ENCODE measurements around the gene WRAP53. TPM values are rescaled to one million over a fixed set of nuclear protein-coding genes. Genes with fewer than 3 reads are reported as not detected.

The WRAP53 gene
- total and polyA plus RNA-seq, 3 donors from 2014 or later, result 10.5 to 12.0 (median 11.3) TPM

DNA sequence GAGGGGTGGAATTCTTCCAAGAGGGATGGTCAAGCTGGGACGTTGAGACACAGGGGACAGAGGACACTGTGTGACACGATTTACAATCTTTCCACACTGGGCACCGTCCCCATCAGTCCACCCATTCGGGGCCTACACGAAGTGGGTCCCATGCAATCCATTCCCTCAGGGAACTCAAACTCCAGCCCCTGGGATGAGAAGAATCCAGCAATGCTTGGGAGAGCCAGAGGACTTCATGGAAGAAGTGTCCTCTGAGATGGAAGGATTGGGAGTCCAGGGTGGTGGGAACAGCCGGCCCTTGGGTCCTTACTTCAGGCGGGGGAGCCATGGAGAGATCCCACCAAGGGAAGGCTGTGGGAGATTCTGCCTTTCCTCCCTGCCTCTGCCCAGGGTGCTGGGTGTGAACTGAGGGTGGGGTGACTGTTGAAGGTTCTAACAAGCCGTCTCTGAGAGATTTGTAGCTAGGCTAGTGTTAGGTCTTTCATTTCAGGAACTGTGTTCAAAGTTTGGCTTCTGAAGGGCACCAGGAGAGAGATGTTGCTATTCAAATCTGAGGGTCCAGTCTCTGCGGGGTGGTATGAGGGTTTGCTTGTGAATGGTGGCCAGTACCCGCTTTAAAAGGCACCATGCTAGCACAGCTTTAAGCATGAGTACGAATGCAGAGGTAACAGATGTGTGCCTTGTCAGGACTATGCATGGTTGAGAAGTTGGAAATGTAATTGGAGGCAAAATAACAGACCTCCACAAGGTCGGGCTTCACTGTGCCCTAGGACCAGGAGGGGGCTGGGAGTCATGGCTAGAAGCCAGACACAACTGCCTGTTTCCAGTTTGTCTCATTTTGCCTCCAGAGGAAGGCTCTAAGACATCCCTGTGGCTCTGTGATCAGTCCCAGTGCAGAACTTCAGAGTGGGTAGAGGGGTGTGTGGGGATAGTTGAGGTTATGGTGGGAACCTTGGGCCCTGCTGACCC lies 35.6 kb upstream of the WRAP53 start:
- Histone ChIP-seq H3K9me3 (no peaks in the 10 kb centered on the region), H3K4me3 (no peak overlapping the region), H3K36me3 (ENCODE audit: low read depth, missing control alignments) (no peaks in the 10 kb centered on the region), H3K27ac (peak overlapping the region; percentile 10 to 66), H3K4me1 (peaks cover 12% of the 10 kb centered on the region), H3K27me3 (no peaks in the 10 kb centered on the region)
- no peak for TF ChIP-seq POLR2A (IDR thresholded peaks at IDR 0.05)
- TF ChIP-seq, protein P1, sequence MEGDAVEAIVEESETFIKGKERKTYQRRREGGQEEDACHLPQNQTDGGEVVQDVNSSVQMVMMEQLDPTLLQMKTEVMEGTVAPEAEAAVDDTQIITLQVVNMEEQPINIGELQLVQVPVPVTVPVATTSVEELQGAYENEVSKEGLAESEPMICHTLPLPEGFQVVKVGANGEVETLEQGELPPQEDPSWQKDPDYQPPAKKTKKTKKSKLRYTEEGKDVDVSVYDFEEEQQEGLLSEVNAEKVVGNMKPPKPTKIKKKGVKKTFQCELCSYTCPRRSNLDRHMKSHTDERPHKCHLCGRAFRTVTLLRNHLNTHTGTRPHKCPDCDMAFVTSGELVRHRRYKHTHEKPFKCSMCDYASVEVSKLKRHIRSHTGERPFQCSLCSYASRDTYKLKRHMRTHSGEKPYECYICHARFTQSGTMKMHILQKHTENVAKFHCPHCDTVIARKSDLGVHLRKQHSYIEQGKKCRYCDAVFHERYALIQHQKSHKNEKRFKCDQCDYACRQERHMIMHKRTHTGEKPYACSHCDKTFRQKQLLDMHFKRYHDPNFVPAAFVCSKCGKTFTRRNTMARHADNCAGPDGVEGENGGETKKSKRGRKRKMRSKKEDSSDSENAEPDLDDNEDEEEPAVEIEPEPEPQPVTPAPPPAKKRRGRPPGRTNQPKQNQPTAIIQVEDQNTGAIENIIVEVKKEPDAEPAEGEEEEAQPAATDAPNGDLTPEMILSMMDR (IDR thresholded peaks at IDR 0.05), result no peak
- 54 to 62% methylated on average over 12 of the region's 12 CpGs for WGBS, 2 donors
- no peak for DNase-seq
- intact Hi-C loops (cut with DNase I; ENCODE audit: low total_unique reads), result no loop called here

- no peak for DNase-seq
- intact Hi-C loops (cut with DNase I; ENCODE audit: low total_unique reads), result no loop called here
- H3K27ac ChIP-seq, result no peak overlapping the region
Observed at GRCh38 chr17:7654832-7655540, 33.3 kb upstream of the WRAP53 start.

GRCh38 chr17:7655541-7655840 lies 32.8 kb upstream of the WRAP53 start:
- WGBS, 2 donors, result 89 to 91% methylated on average over 17 of the region's 17 CpGs
- no peaks in the 10 kb centered on the region for H3K36me3 ChIP-seq (ENCODE audit: low read depth, missing control alignments)
- no peak overlapping the region for H3K27ac ChIP-seq
- H3K9me3 ChIP-seq, result no peaks in the 10 kb centered on the region
- H3K4me1 ChIP-seq, result peaks cover 9% of the 10 kb centered on the region
- intact Hi-C loops (cut with DNase I; ENCODE audit: low total_unique reads), result no loop called here
- DNase-seq, result no peak
- H3K27me3 ChIP-seq, result no peaks in the 10 kb centered on the region
- no peak overlapping the region for H3K4me3 ChIP-seq
- no peak for TF ChIP-seq POLR2A (IDR thresholded peaks at IDR 0.05)
- TF ChIP-seq, protein P1 (IDR thresholded peaks at IDR 0.05), result no peak

More at GRCh38 chr17:7654832-7655540, 33.3 kb upstream of the WRAP53 start:
- H3K4me1 ChIP-seq, result peaks cover 12% of the 10 kb centered on the region
- H3K4me3 ChIP-seq, result no peak overlapping the region
- H3K36me3 ChIP-seq (ENCODE audit: low read depth, missing control alignments), result no peaks in the 10 kb centered on the region
- TF ChIP-seq, protein P1 (IDR thresholded peaks at IDR 0.05), result no peak
- TF ChIP-seq POLR2A (IDR thresholded peaks at IDR 0.05), result no peak
- H3K9me3 ChIP-seq, result no peaks in the 10 kb centered on the region
- 64 to 71% methylated on average over 16 of the region's 16 CpGs for WGBS, 2 donors
- H3K27me3 ChIP-seq, result no peaks in the 10 kb centered on the region

DNA sequence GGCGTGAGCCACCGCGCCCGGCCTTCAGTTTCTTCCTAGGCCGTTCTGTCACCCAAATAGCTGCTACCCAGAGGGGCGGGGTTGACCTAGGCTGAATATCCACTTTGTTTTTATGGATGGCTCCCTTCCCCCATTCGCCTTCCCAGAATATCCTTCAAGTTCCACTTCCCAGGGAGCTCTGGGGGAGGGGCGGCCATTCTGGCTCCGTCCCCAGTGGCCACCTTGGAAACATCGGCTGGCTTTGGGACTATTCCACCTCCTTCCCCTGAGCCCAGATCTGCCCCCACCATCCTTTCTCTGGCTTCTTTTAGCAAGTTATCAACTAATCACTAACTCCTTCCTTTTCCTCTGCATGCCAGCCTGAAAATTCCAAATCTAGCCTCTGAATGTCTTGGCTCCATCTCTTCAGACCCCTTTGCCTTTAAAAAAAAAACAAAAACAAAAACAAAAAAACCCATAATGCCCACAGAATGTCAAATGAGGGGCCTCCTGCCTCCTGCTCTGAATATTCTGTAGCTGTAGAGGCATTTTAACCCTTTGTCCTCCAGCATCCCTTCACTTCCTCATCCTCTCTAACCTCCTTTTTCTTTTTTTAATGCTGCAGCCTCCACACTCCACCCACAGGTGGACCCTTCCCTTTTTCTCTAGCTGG lies 31.2 kb upstream of the WRAP53 start:
- DNase-seq, result peak; percentile 58
- TF ChIP-seq, protein P1 (IDR thresholded peaks at IDR 0.05), result no peak
- no peak for TF ChIP-seq POLR2A (IDR thresholded peaks at IDR 0.05)

More for the DNA sequence above, 31.2 kb upstream of the WRAP53 start:
- Histone ChIP-seq H3K27me3 (no peaks in the 10 kb centered on the region), H3K4me3 (no peak overlapping the region), H3K27ac (no peak overlapping the region), H3K4me1 (no peaks in the 10 kb centered on the region), H3K9me3 (no peaks in the 10 kb centered on the region), H3K36me3 (ENCODE audit: low read depth, missing control alignments) (no peaks in the 10 kb centered on the region)
- intact Hi-C loops (cut with DNase I; ENCODE audit: low total_unique reads), result no loop called here
- 48 to 49% methylated on average over 10 of the region's 10 CpGs for WGBS, 2 donors
